NOMO-1 treated with dmso at 0.1 percent for 144 hours (cell line): ENCODE results near the gene PROCA1.

Experiments
- DNase-seq: peaks from one replicate; lab custom pipeline; 2025; ENCODE audit not compliant: unreplicated experiment; lab: John Stamatoyannopoulos, UW

The PROCA1 gene

GRCh38 chr17:28711723-28712031, at the start of gene PROCA1:
Gene PROCA1, minus strand, starts transcription at chr17:28711888. Its CDS starts 228 bp downstream, at chr17:28711660.
- DNase-seq: no peak

- DNase-seq: peak; percentile 49
Observed at GRCh38 chr17:28760601-28761562, 49.2 kb upstream of the PROCA1 start.

- DNase-seq: no peak
Observed at GRCh38 chr17:28759256-28759865, 47.7 kb upstream of the PROCA1 start.

GRCh38 chr17:28758411-28759121, 46.9 kb upstream of the PROCA1 start:
- DNase-seq: no peak

GRCh38 chr17:28756049-28756804, 44.5 kb upstream of the PROCA1 start:
- DNase-seq: no peak

- no peak for DNase-seq
Observed at GRCh38 chr17:28755486-28755885, 43.8 kb upstream of the PROCA1 start.

GRCh38 chr17:28751600-28752366, 40.1 kb upstream of the PROCA1 start:
- no peak for DNase-seq

GRCh38 chr17:28750178-28751047, 38.7 kb upstream of the PROCA1 start:
- peak; percentile 69 for DNase-seq

- DNase-seq: no peak
Observed at GRCh38 chr17:28749516-28750177, 38.0 kb upstream of the PROCA1 start.

GRCh38 chr17:28748852-28749515, 37.3 kb upstream of the PROCA1 start:
- no peak for DNase-seq

GRCh38 chr17:28747801-28748750, 36.4 kb upstream of the PROCA1 start:
- no peak for DNase-seq

GRCh38 chr17:28747051-28747691, 35.5 kb upstream of the PROCA1 start:
- no peak for DNase-seq

- no peak for DNase-seq
Observed at GRCh38 chr17:28746611-28747050, 34.9 kb upstream of the PROCA1 start.

- no peak for DNase-seq
Observed at GRCh38 chr17:28745786-28746411, 34.2 kb upstream of the PROCA1 start.

- no peak for DNase-seq
Observed at GRCh38 chr17:28744972-28745785, 33.5 kb upstream of the PROCA1 start.
